Measurements from ENCODE around the gene ANGPT4. TPM values are rescaled to one million over a fixed set of nuclear protein-coding genes. Genes with fewer than 3 reads are reported as not detected.

Gene ANGPT4
- total RNA-seq, 1 experiment from 2014 or later, result not detected

GRCh38 chr20:910870-911770 lies 5.0 kb downstream of the ANGPT4 start:
- CTCF ChIA-PET, result no interaction called here
- no TSS peak for BruUV-seq (replicated peaks)
- Histone ChIP-seq H3K9me2 (ENCODE audit: insufficient read depth) (no peaks in the 10 kb centered on the region), H2AFZ (no peak overlapping the region), H3K79me2 (ENCODE audit: low read depth) (no peaks in the 10 kb centered on the region), H3K4me1 (replicated peaks; ENCODE audit: insufficient read depth) (no peaks in the 10 kb centered on the region), H3K27me3 (ENCODE audit: insufficient read depth, low read depth) (peaks cover 27% of the 10 kb centered on the region; the same call in 1 of the 2 replicates), H3F3A (ENCODE audit: insufficient read depth, low read depth) (no peaks in the 10 kb centered on the region), H3K36me3 (ENCODE audit: low read depth) (no peaks in the 10 kb centered on the region), H3K9me3 (ENCODE audit: insufficient read depth, low read depth) (no peaks in the 10 kb centered on the region), H4K20me1 (ENCODE audit: insufficient read depth) (no peaks in the 10 kb centered on the region), H3K27ac (no peak overlapping the region), H3K4me3 (no peak overlapping the region), H3K4me2 (no peak overlapping the region)
- no peak for DNase-seq
- no peak for TF ChIP-seq EZH2 (IDR thresholded peaks at IDR 0.05; ENCODE audit: low read depth)
- no peak for TF ChIP-seq CTCF (conservative IDR thresholded peaks at IDR 0.05)
- POLR2A ChIA-PET (ENCODE audit: unreplicated experiment), result no interaction called here
- intact Hi-C loops (cut with micrococcal nuclease; ENCODE audit: unreplicated experiment), result no loop called here

- H3K9me2 ChIP-seq (ENCODE audit: insufficient read depth), result no peaks in the 10 kb centered on the region
- POLR2A ChIA-PET (ENCODE audit: unreplicated experiment), result no interaction called here
- BruUV-seq (replicated peaks), result no TSS peak
Observed at GRCh38 chr20:910132-910869, 5.8 kb downstream of the ANGPT4 start.

More at GRCh38 chr20:910132-910869, 5.8 kb downstream of the ANGPT4 start:
- TF ChIP-seq CTCF (conservative IDR thresholded peaks at IDR 0.05) (no peak), EZH2 (IDR thresholded peaks at IDR 0.05; ENCODE audit: low read depth) (no peak)
- Histone ChIP-seq H3K79me2 (ENCODE audit: low read depth) (no peaks in the 10 kb centered on the region), H3F3A (ENCODE audit: insufficient read depth, low read depth) (no peaks in the 10 kb centered on the region), H4K20me1 (ENCODE audit: insufficient read depth) (no peaks in the 10 kb centered on the region), H3K4me3 (no peak overlapping the region), H3K27ac (no peak overlapping the region), H3K4me1 (replicated peaks; ENCODE audit: insufficient read depth) (no peaks in the 10 kb centered on the region), H3K36me3 (ENCODE audit: low read depth) (no peaks in the 10 kb centered on the region), H3K9me3 (ENCODE audit: insufficient read depth, low read depth) (no peaks in the 10 kb centered on the region), H3K4me2 (no peak overlapping the region), H3K27me3 (ENCODE audit: insufficient read depth, low read depth) (peaks cover 22% of the 10 kb centered on the region; the same call in 1 of the 2 replicates), H2AFZ (no peak overlapping the region)
- DNase-seq, result no peak
- intact Hi-C loops (cut with micrococcal nuclease; ENCODE audit: unreplicated experiment), result no loop called here
- CTCF ChIA-PET, result no interaction called here
